ENCODE results near the gene PAK5. TPM values are rescaled to one million over a fixed set of nuclear protein-coding genes. Genes with fewer than 3 reads are reported as not detected.

PAK5 gene
- total RNA-seq, 6 experiments from 2014 or later: not detected

- TF ChIP-seq, protein P1, sequence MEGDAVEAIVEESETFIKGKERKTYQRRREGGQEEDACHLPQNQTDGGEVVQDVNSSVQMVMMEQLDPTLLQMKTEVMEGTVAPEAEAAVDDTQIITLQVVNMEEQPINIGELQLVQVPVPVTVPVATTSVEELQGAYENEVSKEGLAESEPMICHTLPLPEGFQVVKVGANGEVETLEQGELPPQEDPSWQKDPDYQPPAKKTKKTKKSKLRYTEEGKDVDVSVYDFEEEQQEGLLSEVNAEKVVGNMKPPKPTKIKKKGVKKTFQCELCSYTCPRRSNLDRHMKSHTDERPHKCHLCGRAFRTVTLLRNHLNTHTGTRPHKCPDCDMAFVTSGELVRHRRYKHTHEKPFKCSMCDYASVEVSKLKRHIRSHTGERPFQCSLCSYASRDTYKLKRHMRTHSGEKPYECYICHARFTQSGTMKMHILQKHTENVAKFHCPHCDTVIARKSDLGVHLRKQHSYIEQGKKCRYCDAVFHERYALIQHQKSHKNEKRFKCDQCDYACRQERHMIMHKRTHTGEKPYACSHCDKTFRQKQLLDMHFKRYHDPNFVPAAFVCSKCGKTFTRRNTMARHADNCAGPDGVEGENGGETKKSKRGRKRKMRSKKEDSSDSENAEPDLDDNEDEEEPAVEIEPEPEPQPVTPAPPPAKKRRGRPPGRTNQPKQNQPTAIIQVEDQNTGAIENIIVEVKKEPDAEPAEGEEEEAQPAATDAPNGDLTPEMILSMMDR (IDR thresholded peaks at IDR 0.05): no peak
- DNase-seq: no peak
- Mint-ChIP-seq H3K27me3 (ENCODE audit: insufficient read depth) (peaks cover 58% of the 10 kb centered on the region), H3K4me3 (no peak overlapping the region), H3K9me3 (no peaks in the 10 kb centered on the region), H3K4me1 (ENCODE audit: low read depth) (peaks cover 8% of the 10 kb centered on the region), H3K27ac (no peak overlapping the region), H3K36me3 (ENCODE audit: low read depth) (no peaks in the 10 kb centered on the region)
Measured at GRCh38 chr20:9510911-9511310, 328.0 kb downstream of the PAK5 start.

GRCh38 chr20:9509246-9509645 lies 329.6 kb downstream of the PAK5 start:
- DNase-seq: no peak
- Mint-ChIP-seq H3K36me3 (ENCODE audit: low read depth) (no peaks in the 10 kb centered on the region), H3K4me3 (no peak overlapping the region), H3K27ac (no peak overlapping the region), H3K27me3 (ENCODE audit: insufficient read depth) (peaks cover 51% of the 10 kb centered on the region), H3K9me3 (no peaks in the 10 kb centered on the region), H3K4me1 (ENCODE audit: low read depth) (no peaks in the 10 kb centered on the region; the same call in 1 of the 2 replicates)
- TF ChIP-seq, protein P1 (IDR thresholded peaks at IDR 0.05): no peak

DNA sequence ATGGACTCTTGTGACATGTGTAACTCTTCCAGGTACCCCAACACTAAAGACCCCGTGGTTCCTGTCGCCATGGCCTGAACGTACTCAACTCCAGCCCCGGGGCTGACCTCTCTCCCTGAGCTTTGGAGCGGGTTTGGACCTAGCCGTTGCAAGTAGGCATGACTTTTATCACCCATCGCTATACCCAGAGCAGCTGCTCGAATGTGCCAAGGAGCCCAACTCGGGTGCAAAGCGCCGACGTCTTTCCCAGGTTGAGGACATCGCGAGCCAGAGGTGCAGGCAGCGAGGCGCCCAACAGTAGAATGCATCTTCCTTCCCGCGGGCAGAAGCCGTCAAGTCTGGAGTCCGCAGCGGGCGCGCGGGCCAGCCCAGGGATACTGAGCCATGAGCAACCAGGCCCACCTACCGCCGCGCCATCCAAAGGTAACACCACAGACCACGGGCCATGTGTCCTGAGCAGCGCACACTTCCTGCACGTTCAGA lies 330.1 kb downstream of the PAK5 start:
- TF ChIP-seq, protein P1 (IDR thresholded peaks at IDR 0.05): no peak
- H3K27me3 Mint-ChIP-seq (ENCODE audit: insufficient read depth): peaks cover 49% of the 10 kb centered on the region
- H3K9me3 Mint-ChIP-seq: no peaks in the 10 kb centered on the region
- no peak overlapping the region for H3K4me3 Mint-ChIP-seq
- H3K36me3 Mint-ChIP-seq (ENCODE audit: low read depth): no peaks in the 10 kb centered on the region
- no peak overlapping the region for H3K27ac Mint-ChIP-seq
- H3K4me1 Mint-ChIP-seq (ENCODE audit: low read depth): no peaks in the 10 kb centered on the region; the same call in 1 of the 2 replicates
- no peak for DNase-seq

GRCh38 chr20:9508240-9508661 lies 330.6 kb downstream of the PAK5 start:
- TF ChIP-seq, protein P1 (IDR thresholded peaks at IDR 0.05): no peak
- Mint-ChIP-seq H3K9me3 (no peaks in the 10 kb centered on the region), H3K27ac (no peak overlapping the region), H3K4me1 (ENCODE audit: low read depth) (no peaks in the 10 kb centered on the region; the same call in 1 of the 2 replicates), H3K36me3 (ENCODE audit: low read depth) (no peaks in the 10 kb centered on the region), H3K27me3 (ENCODE audit: insufficient read depth) (peaks cover 49% of the 10 kb centered on the region), H3K4me3 (no peak overlapping the region; the same call in 1 of the 2 replicates)
- no peak for DNase-seq

DNA sequence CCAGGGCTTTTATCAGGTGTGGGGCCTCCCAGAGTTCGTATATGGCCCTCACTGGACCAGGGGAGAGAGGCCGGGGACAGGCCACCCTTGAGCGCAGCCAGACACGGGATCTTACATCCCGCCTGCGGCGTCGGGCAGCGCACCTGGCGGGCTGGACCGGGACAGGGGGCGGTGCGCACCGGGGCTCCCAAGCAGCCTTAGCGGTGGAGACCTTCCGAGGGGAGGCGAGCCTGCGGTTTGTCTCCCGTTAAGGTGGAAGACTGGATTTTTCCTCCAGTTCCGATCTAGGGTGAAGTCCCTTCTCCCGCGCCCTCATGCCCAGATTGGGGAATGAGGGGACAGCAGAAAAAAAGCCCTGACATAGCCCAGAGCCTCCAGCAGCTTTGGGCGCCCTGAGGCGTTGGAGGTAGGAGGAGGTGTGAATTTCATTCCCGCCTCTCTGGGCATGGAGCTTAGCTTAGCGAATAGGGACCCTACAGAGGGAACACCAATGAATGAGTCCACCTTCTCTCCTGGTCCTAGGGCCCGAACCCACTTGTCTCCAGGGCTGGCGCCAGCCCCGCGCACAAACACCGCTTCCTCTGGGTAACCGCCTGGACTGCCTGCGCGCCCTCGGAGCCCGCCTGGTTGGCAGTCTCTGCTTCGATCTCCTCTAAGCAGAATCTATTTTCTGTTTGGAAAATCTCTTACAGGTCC lies 331.2 kb downstream of the PAK5 start:
- Mint-ChIP-seq H3K4me1 (ENCODE audit: low read depth) (no peaks in the 10 kb centered on the region; the same call in 1 of the 2 replicates), H3K4me3 (no peak overlapping the region; the same call in 1 of the 2 replicates), H3K27me3 (ENCODE audit: insufficient read depth) (peaks cover 49% of the 10 kb centered on the region), H3K27ac (no peak overlapping the region), H3K9me3 (no peaks in the 10 kb centered on the region), H3K36me3 (ENCODE audit: low read depth) (no peaks in the 10 kb centered on the region)
- DNase-seq: no peak
- TF ChIP-seq, protein P1 (IDR thresholded peaks at IDR 0.05): no peak

All from HFFc6 (cell line).